DND-41 (cell line): Measurements from ENCODE around the gene MAN2C1.

Source experiments
- ATAC-seq: fragments of 200-7000 bp; cut with Tn5 transposase; 3 replicates; pipeline ENCODE4 v1.9.1; 2021; ENCODE audit warnings: low read depth; ENCODE audit not compliant: insufficient read depth
- DNase-seq: peaks from one replicate; pipeline ENCODE4 v3.0.0-alpha.2; 2020
- H2AFZ ChIP-seq: 2 replicates; pipeline ENCODE4 v1.6.0; 2012; ENCODE audit warnings: low read depth, low read length
- H3K27ac ChIP-seq: 2 replicates; pipeline ENCODE4 v1.5.1; 2012; ENCODE audit warnings: low read length, inconsistent platforms
- H3K27me3 ChIP-seq: fragments of 200-600 bp; sonication (generic); 2 replicates; pipeline ENCODE4 v1.6.0; 2012; ENCODE audit warnings: low read length, mild to moderate bottlenecking, inconsistent platforms; ENCODE audit not compliant: insufficient read depth, poor library complexity
- H3K36me3 ChIP-seq: 2 replicates; pipeline ENCODE4 v1.5.1; 2012; ENCODE audit warnings: low read length, inconsistent platforms; ENCODE audit not compliant: insufficient read depth
- H3K4me1 ChIP-seq: 2 replicates; pipeline ENCODE4 v1.5.1; 2012; ENCODE audit warnings: mild to moderate bottlenecking, low read length; ENCODE audit not compliant: insufficient read depth
- H3K4me2 ChIP-seq: 2 replicates; pipeline ENCODE4 v1.6.0; 2012; ENCODE audit warnings: mild to moderate bottlenecking, moderate library complexity, low read length, inconsistent platforms; ENCODE audit not compliant: insufficient read depth
- H3K4me3 ChIP-seq, 2 experiments: fragments of 200-600 bp in 1 of 2; shearing (Covaris generic) in 1 of 2; 2 replicates each; pipeline ENCODE4 v1.5.1; 2012 to 2016; ENCODE audit warnings: inconsistent platforms in 2 of 2, low read length in 2 of 2, mild to moderate bottlenecking in 2 of 2, low read depth in 1 of 2, moderate library complexity in 1 of 2
- H3K79me2 ChIP-seq: 2 replicates; pipeline ENCODE4 v1.6.0; 2012; ENCODE audit warnings: low read length, inconsistent platforms; ENCODE audit not compliant: insufficient read depth
- H3K9ac ChIP-seq: 2 replicates; pipeline ENCODE4 v1.6.0; 2012; ENCODE audit warnings: low read depth, mild to moderate bottlenecking, inconsistent platforms, low read length, moderate library complexity
- H3K9me3 ChIP-seq: 2 replicates; pipeline ENCODE4 v1.5.1; 2012; ENCODE audit warnings: low read length, moderate library complexity, mild to moderate bottlenecking, inconsistent platforms; ENCODE audit not compliant: insufficient read depth, severe bottlenecking
- H4K20me1 ChIP-seq: 2 replicates; pipeline ENCODE4 v1.6.0; 2012; ENCODE audit warnings: low read length; ENCODE audit not compliant: insufficient read depth
- CTCF ChIP-seq: IDR thresholded peaks from 2 replicates; pipeline ENCODE4 v1.5.1; 2012; ENCODE audit warnings: borderline replicate concordance, low read length, moderate library complexity, mild to moderate bottlenecking; ENCODE audit not compliant: poor library complexity, severe bottlenecking; ENCODE audit errors: extremely low read depth
- EZH2 ChIP-seq: IDR thresholded peaks from 3 replicates; pipeline ENCODE4 v1.6.1; 2012; ENCODE audit warnings: borderline replicate concordance, low read depth, mild to moderate bottlenecking, moderate library complexity, low read length, inconsistent platforms; ENCODE audit not compliant: severe bottlenecking

The MAN2C1 gene

GRCh38 chr15:75361361-75361988 lies 6.9 kb downstream of the MAN2C1 start:
- TF ChIP-seq CTCF (no peak), EZH2 (no peak)
- Histone ChIP-seq H3K36me3 (peaks cover 82% of the 10 kb centered on the region), H3K9me3 (no peaks in the 10 kb centered on the region), H2AFZ (no peak overlapping the region), H3K79me2 (no peaks in the 10 kb centered on the region), H3K4me3 (no peak overlapping the region), H3K9ac (no peak overlapping the region), H3K27ac (no peak overlapping the region), H3K27me3 (no peaks in the 10 kb centered on the region), H4K20me1 (peaks cover 3% of the 10 kb centered on the region; the same call in 1 of the 2 replicates), H3K4me1 (no peaks in the 10 kb centered on the region), H3K4me2 (no peak overlapping the region)
- ATAC-seq (no peak), DNase-seq (no peak)

GRCh38 chr15:75360856-75361255 lies 7.6 kb downstream of the MAN2C1 start:
- ATAC-seq (no peak), DNase-seq (no peak)
- Histone ChIP-seq H3K9me3 (no peaks in the 10 kb centered on the region), H4K20me1 (peaks cover 3% of the 10 kb centered on the region; the same call in 1 of the 2 replicates), H3K27me3 (no peaks in the 10 kb centered on the region), H3K4me3 (no peak overlapping the region), H2AFZ (no peak overlapping the region), H3K36me3 (peaks cover 76% of the 10 kb centered on the region), H3K4me2 (no peak overlapping the region), H3K9ac (no peak overlapping the region), H3K79me2 (no peaks in the 10 kb centered on the region), H3K4me1 (no peaks in the 10 kb centered on the region), H3K27ac (no peak overlapping the region)
- TF ChIP-seq EZH2 (no peak), CTCF (no peak)

- DNase-seq (no peak), ATAC-seq (peak; percentile 27; the same call in 2 of the 3 replicates)
- H3K27me3 ChIP-seq = no peaks in the 10 kb centered on the region
- peaks cover 72% of the 10 kb centered on the region for H3K36me3 ChIP-seq
- no peak overlapping the region for H3K4me3 ChIP-seq
- TF ChIP-seq CTCF = no peak
- no peak for TF ChIP-seq EZH2
- no peaks in the 10 kb centered on the region for H3K79me2 ChIP-seq
- no peak overlapping the region for H3K4me2 ChIP-seq
- H3K9me3 ChIP-seq = no peaks in the 10 kb centered on the region
- H2AFZ ChIP-seq = no peak overlapping the region
- H3K9ac ChIP-seq = no peak overlapping the region
- no peak overlapping the region for H3K27ac ChIP-seq
- H4K20me1 ChIP-seq = peaks cover 3% of the 10 kb centered on the region; the same call in 1 of the 2 replicates
- H3K4me1 ChIP-seq = no peaks in the 10 kb centered on the region
Observed at GRCh38 chr15:75360391-75360790, 8.0 kb downstream of the MAN2C1 start.
